ENCODE measurements around the gene TMEM145. TPM values are rescaled to one million over a fixed set of nuclear protein-coding genes. Genes with fewer than 3 reads are reported as not detected.
"Not testable (repeated sequence)": the region's sequence is repeated elsewhere in the genome, so short reads cannot be mapped to it uniquely, and the experiment has no call there.

Gene TMEM145
- total RNA-seq, 1 experiment from 2014 or later, result 0.69 TPM

DNA sequence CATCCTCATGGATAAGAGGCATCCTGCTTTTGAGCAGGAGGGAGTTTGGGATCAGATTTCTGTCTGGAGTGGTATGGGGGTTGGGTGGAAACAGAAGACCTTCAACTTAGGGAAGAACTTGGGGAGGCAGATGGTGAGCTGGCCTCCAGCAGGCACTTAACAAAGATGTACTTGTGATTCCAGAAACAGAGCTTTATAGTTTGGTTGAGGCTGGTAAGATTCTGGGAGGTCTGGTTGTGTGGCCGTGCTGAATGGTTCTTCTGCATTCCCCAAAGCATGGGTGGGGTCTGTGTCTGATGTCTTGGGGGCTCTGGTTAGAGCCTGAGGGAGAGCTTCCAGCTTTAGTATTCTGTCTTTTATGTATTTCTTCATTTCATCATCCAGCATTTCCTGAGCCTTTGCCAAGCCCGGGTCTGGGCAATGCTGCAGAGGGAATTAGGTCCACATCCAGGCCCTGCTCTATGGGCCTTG is 17.2 kb downstream of the TMEM145 start:
- Histone ChIP-seq H3K4me3 (ENCODE audit: low read length) (no peak overlapping the region), H3K4me1 (ENCODE audit: insufficient read depth, low read length) (peaks cover 8% of the 10 kb centered on the region), H3K9me3 (ENCODE audit: low read length) (no peaks in the 10 kb centered on the region), H3K4me2 (ENCODE audit: low read length) (no peak overlapping the region), H2AFZ (ENCODE audit: low read length) (no peak overlapping the region), H3K9me2 (replicated peaks; ENCODE audit: low read length) (no peaks in the 10 kb centered on the region), H4K20me1 (ENCODE audit: low read length) (no peaks in the 10 kb centered on the region), H3K27me3 (ENCODE audit: low read length) (no peaks in the 10 kb centered on the region), H3F3A (ENCODE audit: low read length, unreplicated experiment) (no peaks in the 10 kb centered on the region), H3K27ac (ENCODE audit: low read length) (no peak overlapping the region), H3K79me2 (ENCODE audit: low read length) (peaks cover 34% of the 10 kb centered on the region), H3K9ac (ENCODE audit: low read length) (no peak overlapping the region), H3K36me3 (ENCODE audit: low read depth, low read length) (no peaks in the 10 kb centered on the region)
- ChIA-PET POLR2A (ENCODE audit: unreplicated experiment) (no interaction called here), CTCF (interaction anchor here (1.0 kb wide), 1 partner anchor 84 kb away, joined by 3 read pairs; no protein-coding TSS in a partner anchor)
- no peak for ATAC-seq
- DNase-seq, result no peak
- no TSS peak for BruUV-seq (replicated peaks)
- intact Hi-C loops (cut with micrococcal nuclease), result no loop called here
- no peak for TF ChIP-seq EZH2phosphoT487 (IDR thresholded peaks at IDR 0.05; ENCODE audit: borderline replicate concordance, low read length)

GRCh38 chr19:42331333-42331732 is 18.2 kb downstream of the TMEM145 start:
- ATAC-seq; H3K4me1 ChIP-seq (ENCODE audit: insufficient read depth, low read length); H3K27ac ChIP-seq (ENCODE audit: low read length); DNase-seq; H3F3A ChIP-seq (ENCODE audit: low read length, unreplicated experiment); H4K20me1 ChIP-seq (ENCODE audit: low read length); H3K27me3 ChIP-seq (ENCODE audit: low read length); intact Hi-C loops (cut with micrococcal nuclease); H3K36me3 ChIP-seq (ENCODE audit: low read depth, low read length); H3K9me3 ChIP-seq (ENCODE audit: low read length); POLR2A ChIA-PET (ENCODE audit: unreplicated experiment); H3K4me3 ChIP-seq (ENCODE audit: low read length); H3K4me2 ChIP-seq (ENCODE audit: low read length); H3K9ac ChIP-seq (ENCODE audit: low read length); H2AFZ ChIP-seq (ENCODE audit: low read length); H3K9me2 ChIP-seq (replicated peaks; ENCODE audit: low read length); BruUV-seq (replicated peaks): not testable (repeated sequence)
- H3K79me2 ChIP-seq (ENCODE audit: low read length), result peaks cover 27% of the 10 kb centered on the region
- CTCF ChIA-PET, result interaction anchor here (0.5 kb wide), 1 partner anchor 81 kb away, joined by 3 read pairs; no protein-coding TSS in a partner anchor

- Histone ChIP-seq H3K4me1 (ENCODE audit: insufficient read depth, low read length) (peaks cover under 1% of the 10 kb centered on the region), H3K9me2 (replicated peaks; ENCODE audit: low read length) (no peaks in the 10 kb centered on the region), H3K27me3 (ENCODE audit: low read length) (no peaks in the 10 kb centered on the region), H2AFZ (ENCODE audit: low read length) (no peak overlapping the region), H3K36me3 (ENCODE audit: low read depth, low read length) (no peaks in the 10 kb centered on the region), H4K20me1 (ENCODE audit: low read length) (no peaks in the 10 kb centered on the region), H3K4me2 (ENCODE audit: low read length) (no peak overlapping the region), H3K79me2 (ENCODE audit: low read length) (peaks cover 20% of the 10 kb centered on the region), H3F3A (ENCODE audit: low read length, unreplicated experiment) (no peaks in the 10 kb centered on the region), H3K9ac (ENCODE audit: low read length) (no peak overlapping the region), H3K4me3 (ENCODE audit: low read length) (no peak overlapping the region), H3K27ac (ENCODE audit: low read length) (no peak overlapping the region), H3K9me3 (ENCODE audit: low read length) (no peaks in the 10 kb centered on the region)
- ChIA-PET POLR2A (ENCODE audit: unreplicated experiment) (no interaction called here), CTCF (no interaction called here)
- no peak for TF ChIP-seq EZH2phosphoT487 (IDR thresholded peaks at IDR 0.05; ENCODE audit: borderline replicate concordance, low read length)
- TF ChIP-seq EZH2 (IDR thresholded peaks at IDR 0.05; ENCODE audit: low read length, unreplicated experiment), result no peak
- TF ChIP-seq, protein P1, sequence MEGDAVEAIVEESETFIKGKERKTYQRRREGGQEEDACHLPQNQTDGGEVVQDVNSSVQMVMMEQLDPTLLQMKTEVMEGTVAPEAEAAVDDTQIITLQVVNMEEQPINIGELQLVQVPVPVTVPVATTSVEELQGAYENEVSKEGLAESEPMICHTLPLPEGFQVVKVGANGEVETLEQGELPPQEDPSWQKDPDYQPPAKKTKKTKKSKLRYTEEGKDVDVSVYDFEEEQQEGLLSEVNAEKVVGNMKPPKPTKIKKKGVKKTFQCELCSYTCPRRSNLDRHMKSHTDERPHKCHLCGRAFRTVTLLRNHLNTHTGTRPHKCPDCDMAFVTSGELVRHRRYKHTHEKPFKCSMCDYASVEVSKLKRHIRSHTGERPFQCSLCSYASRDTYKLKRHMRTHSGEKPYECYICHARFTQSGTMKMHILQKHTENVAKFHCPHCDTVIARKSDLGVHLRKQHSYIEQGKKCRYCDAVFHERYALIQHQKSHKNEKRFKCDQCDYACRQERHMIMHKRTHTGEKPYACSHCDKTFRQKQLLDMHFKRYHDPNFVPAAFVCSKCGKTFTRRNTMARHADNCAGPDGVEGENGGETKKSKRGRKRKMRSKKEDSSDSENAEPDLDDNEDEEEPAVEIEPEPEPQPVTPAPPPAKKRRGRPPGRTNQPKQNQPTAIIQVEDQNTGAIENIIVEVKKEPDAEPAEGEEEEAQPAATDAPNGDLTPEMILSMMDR (conservative IDR thresholded peaks at IDR 0.05; ENCODE audit: low read depth, low read length), result no peak
- no TSS peak for BruUV-seq (replicated peaks)
- no peak for DNase-seq
- ATAC-seq, result no peak
- intact Hi-C loops (cut with micrococcal nuclease), result no loop called here
Measured at GRCh38 chr19:42332059-42332458, 18.9 kb downstream of the TMEM145 start.

DNA sequence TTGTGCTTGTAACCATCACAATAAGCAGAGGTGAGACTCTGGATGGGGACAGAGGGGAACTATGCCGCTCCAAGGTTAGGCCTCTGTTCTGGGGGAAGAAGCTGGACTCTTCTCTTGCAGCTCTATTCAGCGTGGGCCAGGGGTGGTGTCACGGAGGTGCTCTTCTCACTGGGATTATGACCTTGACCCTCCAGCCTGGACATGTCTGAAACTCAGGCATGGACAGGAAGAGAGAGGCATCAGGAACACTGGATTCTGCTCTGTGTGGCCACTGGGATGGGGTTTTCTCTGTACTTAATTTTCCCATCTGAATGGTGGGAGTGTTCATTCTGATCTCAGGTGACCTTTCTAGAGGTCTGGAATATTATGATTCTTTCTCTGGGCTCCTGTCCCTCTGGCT is 19.9 kb downstream of the TMEM145 start:
- Histone ChIP-seq H4K20me1 (ENCODE audit: low read length) (no peaks in the 10 kb centered on the region), H3K4me3 (ENCODE audit: low read length) (no peak overlapping the region), H3K4me1 (ENCODE audit: insufficient read depth, low read length) (no peaks in the 10 kb centered on the region), H3K36me3 (ENCODE audit: low read depth, low read length) (no peaks in the 10 kb centered on the region), H3K9me2 (replicated peaks; ENCODE audit: low read length) (no peaks in the 10 kb centered on the region), H3F3A (ENCODE audit: low read length, unreplicated experiment) (no peaks in the 10 kb centered on the region), H3K27me3 (ENCODE audit: low read length) (no peaks in the 10 kb centered on the region), H2AFZ (ENCODE audit: low read length) (no peak overlapping the region), H3K4me2 (ENCODE audit: low read length) (no peak overlapping the region), H3K79me2 (ENCODE audit: low read length) (peaks cover 12% of the 10 kb centered on the region; the same call in 1 of the 2 replicates), H3K27ac (ENCODE audit: low read length) (no peak overlapping the region), H3K9me3 (ENCODE audit: low read length) (no peaks in the 10 kb centered on the region), H3K9ac (ENCODE audit: low read length) (no peak overlapping the region)
- TF ChIP-seq EZH2phosphoT487 (IDR thresholded peaks at IDR 0.05; ENCODE audit: borderline replicate concordance, low read length), result no peak
- TF ChIP-seq, protein P1 (conservative IDR thresholded peaks at IDR 0.05; ENCODE audit: low read depth, low read length), result no peak
- no peak for TF ChIP-seq EZH2 (IDR thresholded peaks at IDR 0.05; ENCODE audit: low read length, unreplicated experiment)
- ATAC-seq (no peak), DNase-seq (no peak)
- no TSS peak for BruUV-seq (replicated peaks)
- POLR2A ChIA-PET (ENCODE audit: unreplicated experiment), result no interaction called here
- intact Hi-C loops (cut with micrococcal nuclease), result no loop called here
- CTCF ChIA-PET, result no interaction called here
